B cell (primary cell): ENCODE results near the gene FKBP1A.

ENCODE experiments used
- CTCF ChIP-seq: fragments of 200-600 bp; IDR thresholded peaks from one replicate; pipeline ENCODE4 v1.8.0; 2022; ENCODE audit warnings: antibody characterized with exemption, mild to moderate bottlenecking
- EZH2 ChIP-seq: IDR thresholded peaks from 2 replicates; pipeline ENCODE4 v1.6.1; 2012; ENCODE audit warnings: borderline replicate concordance, low read depth, mild to moderate bottlenecking, moderate library complexity, low read length; ENCODE audit not compliant: insufficient read depth, poor library complexity, severe bottlenecking

GRCh38 chr20:1338801-1339200 is 54.1 kb downstream of the FKBP1A start:
- no peak for TF ChIP-seq CTCF
- no peak for TF ChIP-seq EZH2
